Measurements from ENCODE around the gene XYLT1. TPM values are rescaled to one million over a fixed set of nuclear protein-coding genes. Genes with fewer than 3 reads are reported as not detected.

The XYLT1 gene
- total and polyA plus RNA-seq, 2 of the 4 experiments (the other 2 are of a cell fraction), result 9.0 to 12.7 TPM

GRCh38 chr16:17397499-17397891, 73.3 kb downstream of the XYLT1 start:
- BruUV-seq (replicated peaks), result no TSS peak
- Histone ChIP-seq H3K36me3 (ENCODE audit: control insufficient read depth, insufficient read depth, low read length) (no peaks in the 10 kb centered on the region), H3K14ac (replicated peaks; ENCODE audit: low read depth, low read length) (no peak overlapping the region), H2AFZ (replicated peaks; ENCODE audit: low read length, poor library complexity) (peak overlapping the region; percentile 48), H4K91ac (ENCODE audit: insufficient read depth, low read depth, low read length) (no peak overlapping the region), H3K27me3 (ENCODE audit: control insufficient read depth, insufficient read depth, low read length) (no peaks in the 10 kb centered on the region), H2BK5ac (ENCODE audit: low read depth, low read length, poor library complexity, severe bottlenecking) (no peak overlapping the region), H3K4me3 (ENCODE audit: insufficient read depth, low read depth, low read length) (no peak overlapping the region), H4K5ac (ENCODE audit: low read depth, low read length) (no peak overlapping the region), H3K79me1 (ENCODE audit: low read depth in 1 of 2, low read length in 2 of 2) (peaks cover 20 to 37% of the 10 kb centered on the region in 2 experiments; a peak in 3 of 4 replicates), H3K4ac (ENCODE audit: low read depth, low read length) (no peak overlapping the region), H3K4me2 (ENCODE audit: low read depth, low read length) (no peak overlapping the region), H3K9ac (ENCODE audit: low read depth, low read length) (no peak overlapping the region), H2AK9ac (replicated peaks; ENCODE audit: low read depth, low read length, poor library complexity) (no peak overlapping the region), H3K23ac (ENCODE audit: low read depth, low read length) (no peak overlapping the region), H3K56ac (ENCODE audit: extremely low read depth, insufficient read depth, low read length) (no peak overlapping the region), H4K8ac (ENCODE audit: low read depth in 2 of 2, low read length in 2 of 2) (no peak overlapping the region), H3K9me1 (ENCODE audit: insufficient read depth, low read length) (peaks cover 11% of the 10 kb centered on the region), H4K20me1 (ENCODE audit: insufficient read depth, low read length) (peaks cover 15% of the 10 kb centered on the region), H3K4me1 (ENCODE audit: control insufficient read depth, insufficient read depth, low read length) (peaks cover 8% of the 10 kb centered on the region), H3K27ac (ENCODE audit: insufficient read depth, low read length) (no peak overlapping the region), H2BK120ac (ENCODE audit: low read depth, low read length) (no peak overlapping the region), H2BK15ac (ENCODE audit: low read depth, low read length) (no peak overlapping the region), H2AK5ac (ENCODE audit: low read depth, low read length) (no peak overlapping the region), H3K9me3 (ENCODE audit: control insufficient read depth, insufficient read depth, low read length) (no peaks in the 10 kb centered on the region), H2BK20ac (ENCODE audit: low read depth, low read length) (no peak overlapping the region), H3K18ac (ENCODE audit: low read depth, low read length) (no peak overlapping the region)
- peak; percentile 86 for ATAC-seq (ENCODE audit: low read depth)
- ChIA-PET CTCF (no interaction called here), POLR2A (ENCODE audit: unreplicated experiment) (interaction anchor here (0.6 kb wide), 1 partner anchor 193 kb away, joined by 15 read pairs; no protein-coding TSS in a partner anchor)
- DNase-seq, result peak; percentile 83
- TF ChIP-seq USF2 (IDR thresholded peaks at IDR 0.05; ENCODE audit: low read depth, low read length), result no peak
- TF ChIP-seq SMC3 (IDR thresholded peaks at IDR 0.05; ENCODE audit: low read depth, low read length), result no peak
- TF ChIP-seq, protein P1, sequence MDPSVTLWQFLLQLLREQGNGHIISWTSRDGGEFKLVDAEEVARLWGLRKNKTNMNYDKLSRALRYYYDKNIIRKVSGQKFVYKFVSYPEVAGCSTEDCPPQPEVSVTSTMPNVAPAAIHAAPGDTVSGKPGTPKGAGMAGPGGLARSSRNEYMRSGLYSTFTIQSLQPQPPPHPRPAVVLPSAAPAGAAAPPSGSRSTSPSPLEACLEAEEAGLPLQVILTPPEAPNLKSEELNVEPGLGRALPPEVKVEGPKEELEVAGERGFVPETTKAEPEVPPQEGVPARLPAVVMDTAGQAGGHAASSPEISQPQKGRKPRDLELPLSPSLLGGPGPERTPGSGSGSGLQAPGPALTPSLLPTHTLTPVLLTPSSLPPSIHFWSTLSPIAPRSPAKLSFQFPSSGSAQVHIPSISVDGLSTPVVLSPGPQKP (IDR thresholded peaks at IDR 0.05; ENCODE audit: borderline replicate concordance, low read depth, low read length), result no peak
- no peak for TF ChIP-seq CHD1 (IDR thresholded peaks at IDR 0.05; ENCODE audit: low read depth, low read length)
- TF ChIP-seq FOS (IDR thresholded peaks at IDR 0.05; ENCODE audit: low read depth, low read length), result peak; percentile 55
- TF ChIP-seq MAFK (IDR thresholded peaks at IDR 0.05; ENCODE audit: low read depth, low read length), result no peak
- no CpG with 5 or more reads among the region's 4 CpGs for WGBS, 2 experiments (ENCODE audit: extremely low coverage in 2 of 2, insufficient read length in 1 of 2)
- dilution Hi-C loops (cut with HindIII; ENCODE audit: low sequenced_read_pairs, unreplicated experiment) (no loop called here), intact Hi-C loops (cut with micrococcal nuclease) (loop anchor here (5.0 kb wide), 1 partner anchor 70 kb away; no protein-coding TSS in a partner anchor), in situ Hi-C loops (cut with MboI; ENCODE audit: low sequenced_read_pairs) (no loop called here)
